NCI-H510A treated with DMSO at 0.1 percent for 48 hours (cell line): ENCODE data around the gene PLXND1.
"Not testable (repeated sequence)": the region's sequence is repeated elsewhere in the genome, so short reads cannot be mapped to it uniquely, and the experiment has no call there.

Source experiments
- DNase-seq: peaks from one replicate; lab custom pipeline; 2025; lab: John Stamatoyannopoulos, UW

The PLXND1 gene

GRCh38 chr3:129549006-129549800 lies 57.3 kb downstream of the PLXND1 start:
- no peak for DNase-seq

GRCh38 chr3:129548104-129548965 lies 58.1 kb downstream of the PLXND1 start:
- no peak for DNase-seq

GRCh38 chr3:129547241-129547640 lies 59.2 kb downstream of the PLXND1 start:
- DNase-seq = no peak

- not testable (repeated sequence) for DNase-seq
Measured at GRCh38 chr3:129545951-129546350, 60.5 kb downstream of the PLXND1 start.

- no peak for DNase-seq
Measured at GRCh38 chr3:129543999-129544398, 62.5 kb downstream of the PLXND1 start.

- no peak for DNase-seq
Measured at GRCh38 chr3:129543156-129543790, 63.2 kb downstream of the PLXND1 start, which contains the start of gene H1-8. TSS of gene H1-8 (plus strand) at chr3:129543175. CDS start at chr3:129543219, 44 bp downstream.

- no peak for DNase-seq
Measured at GRCh38 chr3:129542747-129543146, 63.7 kb downstream of the PLXND1 start.

GRCh38 chr3:129540776-129541516 lies 65.5 kb downstream of the PLXND1 start:
- no peak for DNase-seq

- DNase-seq = no peak
Measured at GRCh38 chr3:129539206-129539605, 67.3 kb downstream of the PLXND1 start.

GRCh38 chr3:129536804-129537203 lies 69.7 kb downstream of the PLXND1 start:
- DNase-seq = no peak

GRCh38 chr3:129536374-129536667 lies 70.2 kb downstream of the PLXND1 start:
- DNase-seq = no peak

- no peak for DNase-seq
Measured at GRCh38 chr3:129535075-129535474, 71.4 kb downstream of the PLXND1 start.

- no peak for DNase-seq
Measured at GRCh38 chr3:129534428-129535027, 71.9 kb downstream of the PLXND1 start.

- DNase-seq = no peak
Measured at GRCh38 chr3:129533406-129533805, 73.1 kb downstream of the PLXND1 start.

- no peak for DNase-seq
Measured at GRCh38 chr3:129532261-129532660, 74.2 kb downstream of the PLXND1 start.

GRCh38 chr3:129531699-129532098 lies 74.8 kb downstream of the PLXND1 start:
- DNase-seq = no peak

GRCh38 chr3:129530821-129531220 lies 75.7 kb downstream of the PLXND1 start:
- DNase-seq = no peak

- no peak for DNase-seq
Measured at GRCh38 chr3:129530251-129530791, 76.2 kb downstream of the PLXND1 start.

- DNase-seq = no peak
Measured at GRCh38 chr3:129529436-129530210, 76.9 kb downstream of the PLXND1 start.

GRCh38 chr3:129528589-129529100 lies 77.8 kb downstream of the PLXND1 start, which contains the start of gene RHO:
TSS of gene RHO (plus strand) at chr3:129528639. CDS start at chr3:129528734, 95 bp downstream.
- DNase-seq = no peak
